ENCODE results near the gene MYH13.

The MYH13 gene

GRCh38 chr17:10339051-10339450 is 33.8 kb downstream of the MYH13 start:
- no peak for DNase-seq

DNA sequence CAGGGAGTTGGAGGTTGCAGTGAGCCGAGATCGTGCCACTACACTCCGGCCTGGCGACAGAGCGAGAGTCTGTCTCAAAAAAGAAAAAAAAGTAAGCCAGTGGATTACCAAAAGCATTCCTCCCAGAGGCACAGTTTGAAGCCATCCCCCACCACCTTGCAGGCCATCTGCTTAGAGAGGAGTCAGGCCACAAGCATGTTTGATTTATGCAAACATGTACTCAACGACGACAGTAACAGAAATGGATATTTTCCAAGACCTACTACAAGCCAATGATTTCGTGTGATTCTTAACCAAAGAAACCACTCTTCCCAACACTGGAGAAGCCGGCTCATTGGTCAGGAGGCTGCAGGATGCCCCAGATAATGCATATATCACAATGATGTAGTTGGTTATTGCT is 34.8 kb downstream of the MYH13 start:
- no peak for DNase-seq

DNA sequence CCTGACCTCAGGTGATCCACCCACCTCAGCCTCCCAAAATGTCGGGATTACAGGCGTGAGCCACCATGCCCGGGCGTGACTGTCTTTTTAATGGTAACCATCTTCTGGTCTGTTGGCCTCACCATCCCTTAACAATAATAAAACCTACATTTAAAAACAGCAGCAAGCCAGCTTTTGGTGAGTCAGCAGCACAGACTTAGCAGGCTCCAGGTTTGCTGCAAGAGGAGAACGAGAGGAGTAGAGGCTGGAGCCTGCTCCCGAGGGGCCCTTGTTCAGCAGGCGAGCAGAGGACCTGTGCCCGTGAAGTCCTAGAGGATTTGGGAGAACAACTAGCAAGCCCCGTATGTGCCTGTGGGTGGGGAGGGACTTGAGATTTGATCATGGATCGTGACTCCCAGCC is 35.7 kb downstream of the MYH13 start:
- DNase-seq = no peak

GRCh38 chr17:10336393-10336792 is 36.4 kb downstream of the MYH13 start:
- no peak for DNase-seq

DNA sequence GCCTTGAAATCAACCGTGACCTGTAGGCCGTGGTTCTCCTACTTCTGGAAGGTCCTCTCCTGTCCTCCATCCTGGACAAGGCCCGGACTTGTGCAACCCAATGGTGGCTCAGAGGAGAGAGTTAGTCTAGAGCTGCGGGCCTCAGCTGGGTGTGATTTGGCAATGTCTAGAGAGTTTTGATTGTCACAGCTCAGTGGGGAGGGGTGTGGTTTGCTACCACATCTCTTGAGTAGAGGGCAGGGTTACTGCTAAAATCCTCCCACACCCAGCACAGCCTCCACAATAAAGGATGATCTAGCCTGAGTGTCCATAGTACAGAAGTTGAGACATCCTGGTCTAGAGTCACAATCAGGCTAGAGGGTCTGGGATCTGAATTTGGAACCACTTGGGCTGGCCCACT is 40.3 kb downstream of the MYH13 start:
- DNase-seq = no peak

- DNase-seq = no peak
Observed at GRCh38 chr17:10328971-10329923, 43.6 kb downstream of the MYH13 start.

DNA sequence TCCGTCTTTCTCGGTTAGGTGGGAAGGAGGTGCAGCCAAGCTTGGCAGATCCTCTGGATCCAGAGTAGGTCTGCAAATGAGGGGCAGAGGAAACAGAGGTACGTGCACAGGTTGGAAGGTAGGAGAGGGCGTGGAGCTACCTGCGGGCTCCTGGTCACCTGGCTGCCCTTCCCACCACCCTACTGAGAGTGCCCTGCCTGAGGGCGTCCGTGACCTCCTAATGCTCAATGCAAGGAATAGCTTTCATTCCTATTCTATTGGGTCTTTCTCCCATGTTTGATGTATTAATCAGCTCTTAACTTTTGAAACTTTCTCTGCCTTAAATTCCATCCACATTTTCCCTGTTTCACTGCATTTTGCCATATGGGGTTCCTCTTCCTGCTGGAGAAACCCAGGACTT is 44.6 kb downstream of the MYH13 start:
- no peak for DNase-seq

DNA sequence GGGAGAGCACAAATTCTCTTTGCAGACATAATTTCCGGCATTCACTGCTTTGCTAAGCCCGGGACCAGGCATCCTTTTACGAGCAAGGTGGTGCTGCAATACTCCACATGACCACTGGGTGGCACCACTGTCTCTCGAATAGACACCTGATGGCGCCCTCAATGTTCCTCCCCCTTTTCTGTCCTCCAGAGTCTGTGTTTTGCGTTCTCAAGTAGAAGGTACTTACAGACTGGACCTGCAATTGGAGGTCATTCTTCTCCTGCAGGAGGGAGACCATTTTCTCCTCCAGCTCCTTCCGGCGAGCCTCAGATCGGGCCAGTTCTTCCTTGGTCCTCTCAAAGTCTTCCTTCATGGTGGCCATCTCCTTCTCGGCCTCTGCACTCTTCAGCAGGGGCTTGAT is 45.2 kb downstream of the MYH13 start:
- DNase-seq = peak; percentile 78

DNA sequence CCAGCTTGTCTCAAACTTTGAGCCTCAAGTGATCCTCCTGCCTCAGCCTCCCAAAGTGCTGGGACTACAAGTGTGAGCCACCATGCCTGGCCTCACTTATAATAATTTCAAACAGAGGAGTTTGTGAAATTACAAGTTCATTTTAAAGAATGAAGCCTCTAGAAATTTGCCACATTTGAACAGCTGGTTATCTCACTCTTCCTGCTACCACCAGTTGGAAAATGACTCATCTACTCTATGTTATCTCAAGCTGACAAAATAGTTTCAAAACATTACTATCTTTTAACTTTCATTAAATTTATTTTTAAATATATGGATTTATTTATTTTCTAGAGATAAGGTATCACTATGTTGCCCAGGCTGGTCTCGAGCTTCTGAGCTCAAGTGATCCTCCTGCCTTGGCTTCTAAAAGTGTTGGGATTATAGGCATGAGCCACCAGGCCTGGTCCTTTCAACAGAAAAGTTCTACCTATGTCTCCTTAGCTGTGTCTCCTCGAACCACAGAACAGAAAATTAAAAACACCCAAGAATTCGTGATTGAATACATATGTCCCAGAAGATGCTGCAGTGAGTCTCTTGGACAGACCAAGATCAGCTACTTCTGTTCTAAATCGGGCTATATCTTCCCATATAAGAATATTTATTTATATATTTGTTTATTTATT is 47.6 kb downstream of the MYH13 start:
- DNase-seq = no peak

DNA sequence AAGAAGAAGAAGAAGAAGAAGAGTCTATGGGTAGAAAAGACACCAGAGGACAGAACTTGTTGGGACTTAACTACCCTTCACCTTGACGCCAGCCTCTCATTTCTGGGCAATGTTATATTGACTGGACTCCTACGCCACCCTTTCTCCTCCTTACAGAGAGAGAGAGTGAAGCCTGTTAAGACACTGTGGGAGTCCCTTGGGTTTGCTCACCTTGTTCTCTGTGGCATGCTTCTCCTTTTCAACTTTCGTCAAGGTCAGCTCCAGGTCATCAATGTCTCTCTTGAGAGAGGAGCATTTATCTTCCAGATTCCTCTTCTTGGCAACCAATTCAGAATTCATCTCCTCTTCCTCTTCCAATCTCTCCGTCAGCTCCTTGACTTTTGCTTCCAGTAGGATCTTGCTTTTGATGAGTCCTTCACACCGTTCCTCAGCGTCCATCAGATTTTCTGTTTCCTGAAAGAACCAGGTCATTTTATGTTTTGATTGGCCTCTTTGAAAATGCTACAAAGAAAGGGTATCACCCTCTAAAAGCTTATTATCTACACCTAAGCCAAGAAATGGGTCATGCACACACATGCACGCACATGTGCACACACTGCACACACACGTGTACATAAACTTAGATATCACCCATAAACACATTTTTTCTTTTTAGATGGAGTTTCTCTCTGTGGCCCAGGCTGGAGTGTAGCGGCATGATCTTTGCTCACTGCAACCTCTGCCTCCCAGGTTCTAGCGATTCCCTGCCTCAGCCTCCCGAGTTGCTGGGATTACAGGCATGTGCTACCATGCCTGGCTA is 48.8 kb downstream of the MYH13 start:
- no peak for DNase-seq

GRCh38 chr17:10318535-10318934 is 54.3 kb downstream of the MYH13 start:
- DNase-seq = no peak

DNA sequence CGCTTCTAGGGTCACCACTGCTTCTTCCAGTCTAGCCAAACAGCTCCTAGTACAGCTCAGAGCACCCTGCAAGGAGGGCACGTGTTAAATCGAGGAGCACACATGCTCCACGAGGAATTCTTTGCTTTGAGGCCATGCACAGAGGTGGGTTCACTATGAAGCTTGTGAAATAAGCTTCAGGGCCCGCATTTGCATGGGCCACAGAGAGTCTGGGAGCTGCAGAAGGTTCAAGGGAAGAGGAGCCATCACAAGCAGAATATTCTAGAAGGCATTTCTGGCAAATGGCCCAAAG is 55.3 kb downstream of the MYH13 start:
- no peak for DNase-seq

DNA sequence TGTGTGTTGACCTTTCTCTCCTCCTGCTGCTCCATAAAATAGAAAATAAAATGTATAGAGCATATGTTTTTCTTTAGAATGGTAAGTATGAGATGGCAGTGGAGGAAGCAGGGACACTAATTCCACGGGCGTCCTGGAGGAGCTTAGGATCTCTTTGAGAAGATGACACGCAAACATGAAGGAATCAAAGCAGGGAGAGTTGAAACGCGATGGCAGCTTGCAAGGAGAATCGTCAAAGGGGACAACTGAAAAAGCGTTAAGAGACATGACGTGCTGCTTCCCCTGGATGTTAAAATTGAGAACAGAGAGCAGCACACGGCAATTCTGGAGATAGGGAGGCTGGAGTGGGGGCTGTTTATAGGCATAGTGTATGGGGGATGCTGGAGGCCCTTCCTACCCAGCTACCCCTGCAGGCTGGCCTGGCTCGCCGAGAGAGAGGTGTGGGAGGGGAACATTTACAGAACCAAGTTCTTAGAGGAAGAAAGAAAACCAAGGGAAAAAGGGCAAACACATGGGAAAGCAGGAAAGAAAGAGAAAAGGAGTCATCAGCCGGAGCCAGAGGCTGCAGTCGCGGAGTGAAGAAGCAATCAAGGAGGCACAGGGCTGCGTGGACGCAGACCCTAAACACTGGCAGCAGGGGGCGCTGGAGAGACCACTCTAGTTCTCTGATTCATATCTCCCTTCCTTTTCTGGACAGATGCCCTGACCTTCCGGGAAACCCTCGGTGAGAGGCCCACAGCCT is 55.8 kb downstream of the MYH13 start:
- no peak for DNase-seq

GRCh38 chr17:10314329-10314728 is 58.5 kb downstream of the MYH13 start:
- no peak for DNase-seq

GRCh38 chr17:10313037-10313672 is 59.7 kb downstream of the MYH13 start:
- no peak for DNase-seq

- DNase-seq = no peak
Observed at GRCh38 chr17:10311131-10311530, 61.7 kb downstream of the MYH13 start.

GRCh38 chr17:10309003-10309974 is 63.5 kb downstream of the MYH13 start:
- DNase-seq = no peak

DNA sequence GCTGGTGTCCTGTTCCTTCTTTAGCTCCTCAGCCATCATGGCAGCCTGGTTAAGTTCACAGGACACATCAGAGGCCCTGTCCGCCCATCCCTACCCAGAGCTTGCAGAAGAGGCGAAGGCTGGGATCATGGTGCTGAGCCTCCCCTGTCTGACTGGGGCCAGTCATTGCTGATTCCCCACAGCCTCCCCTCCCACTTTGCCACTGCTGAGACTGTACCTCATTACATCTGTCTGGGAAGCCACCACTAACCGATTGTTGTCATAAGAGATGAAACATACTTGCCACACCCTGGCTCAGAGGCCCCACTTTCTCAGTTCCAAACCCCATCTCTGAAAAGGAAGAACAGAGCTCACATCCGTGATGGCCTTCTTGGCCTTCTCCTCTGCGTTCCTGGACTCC is 66.2 kb downstream of the MYH13 start:
- no peak for DNase-seq

DNA sequence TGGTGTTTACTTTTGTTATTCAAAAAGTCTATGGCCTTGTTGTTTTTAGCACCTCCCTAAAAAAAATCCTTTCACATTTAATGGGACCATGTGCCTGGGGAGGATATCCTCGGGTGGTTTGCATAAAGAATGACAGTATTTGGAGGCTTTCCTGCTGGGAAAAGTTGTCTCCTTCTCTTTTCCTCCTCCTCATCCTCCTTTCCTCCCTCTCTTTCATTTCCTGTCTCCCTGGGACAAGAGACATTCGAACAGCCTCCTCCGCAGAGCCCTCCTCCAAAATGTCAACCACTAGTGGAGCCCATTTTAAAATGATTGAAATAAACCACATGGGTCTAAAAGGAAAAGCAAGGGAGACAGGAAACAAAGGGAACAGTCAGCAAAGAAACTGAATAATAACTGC is 67.4 kb downstream of the MYH13 start:
- no peak for DNase-seq

DNA sequence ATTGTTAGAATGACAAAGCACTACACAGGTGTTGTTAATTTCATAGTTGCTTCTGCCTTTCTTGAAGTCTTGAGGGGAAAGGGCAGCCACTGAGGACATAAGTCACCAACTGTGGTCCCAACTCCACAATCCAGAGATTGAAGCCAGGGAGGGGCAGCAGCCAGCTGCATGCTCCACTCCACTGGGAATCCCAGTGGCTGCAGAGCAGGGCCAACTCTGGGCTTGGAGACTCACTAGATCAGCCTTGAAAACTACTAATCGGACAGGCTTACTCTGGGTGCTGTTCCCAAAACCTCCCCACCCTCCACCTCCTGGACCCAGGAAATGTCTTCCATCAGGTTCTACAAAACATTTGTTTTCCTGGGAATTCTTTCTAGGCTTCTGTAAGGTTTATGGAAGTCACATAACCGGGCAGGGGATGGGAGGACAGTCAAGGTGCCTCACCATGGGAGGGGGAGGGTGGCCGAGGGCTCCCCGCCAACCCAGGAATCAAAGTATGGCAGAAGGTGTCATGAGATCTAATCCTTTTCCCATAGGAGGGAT is 68.0 kb downstream of the MYH13 start:
- no peak for DNase-seq

GRCh38 chr17:10297691-10298090 is 75.1 kb downstream of the MYH13 start:
- DNase-seq = no peak
